Endothelial cell of umbilical vein (primary cell): ENCODE measurements around the gene GPATCH1. TPM values are rescaled to one million over a fixed set of nuclear protein-coding genes. Genes with fewer than 3 reads are reported as not detected.

Experiments
- BruUV-seq: library from RNA; stranded (reverse); fragments of 400-500 nt; replicated peaks from 2 replicates; lab custom pipeline; 2021; lab: Mats Ljungman, UMichigan
- CTCF ChIA-PET: fragments of 300-600, 350-600 bp; sonication (Branson Sonifier 250); formaldehyde crosslinking; loops from one replicate; lab custom pipeline; 2021; ENCODE audit warnings: antibody characterized with exemption, inconsistent platforms; lab: Charles Lee
- POLR2A ChIA-PET: fragments of 300-600, 350-600 bp; sonication (Branson Sonifier 250); formaldehyde crosslinking; loops from one replicate; lab custom pipeline; 2021; ENCODE audit warnings: antibody characterized with exemption, inconsistent platforms; lab: Charles Lee
- DNase-seq: peaks from one replicate; pipeline ENCODE4 v3.0.0-alpha.2; 2011; ENCODE audit warnings: low read depth, low spot score
- FAIRE-seq: peaks from 2 replicates; lab custom pipeline; 2011; peaks lifted over from hg19 to GRCh38; lab: Jason Lieb, UNC
- H2AFZ ChIP-seq: 2 replicates; pipeline ENCODE4 v1.6.0; 2012; ENCODE audit warnings: low read depth, low read length, control low read depth, inconsistent platforms
- H3K27ac ChIP-seq: 2 replicates; pipeline ENCODE4 v1.5.1; 2011; ENCODE audit warnings: low read depth, mild to moderate bottlenecking, control low read depth, low read length, moderate library complexity; ENCODE audit not compliant: insufficient read depth
- H3K27me3 ChIP-seq, 2 experiments: 2 replicates each; pipeline versions ENCODE4 v1.6.0 to v1.6.1; 2011; ENCODE audit warnings: low read length in 2 of 2, mixed read lengths in 1 of 2; ENCODE audit not compliant: control insufficient read depth in 2 of 2, insufficient read depth in 2 of 2
- H3K36me3 ChIP-seq, 2 experiments: 2 replicates in 1 of 2; 3 replicates in 1 of 2; pipeline ENCODE4 v1.5.1; 2011; ENCODE audit warnings: low read length in 2 of 2, mild to moderate bottlenecking in 1 of 2, moderate library complexity in 1 of 2; ENCODE audit not compliant: control insufficient read depth in 2 of 2, insufficient read depth in 2 of 2; ENCODE audit errors: extremely low read depth in 1 of 2
- H3K4me1 ChIP-seq: 3 replicates; pipeline ENCODE4 v1.5.1; 2011; ENCODE audit warnings: mild to moderate bottlenecking, low read length; ENCODE audit not compliant: control insufficient read depth, insufficient read depth; ENCODE audit errors: extremely low read depth
- H3K4me2 ChIP-seq: 2 replicates; pipeline ENCODE4 v1.6.1; 2011; ENCODE audit warnings: low read length, control low read depth, mixed read lengths; ENCODE audit not compliant: insufficient read depth
- H3K4me3 ChIP-seq, 3 experiments: fragments of 200-600 bp in 1 of 3; sonication (generic), shearing (Covaris generic) in 1 of 3; replicated peaks in 1 of 3; 2 replicates each; pipeline ENCODE4 v1.5.1; 2011 to 2016; ENCODE audit warnings: control low read depth in 3 of 3, low read length in 3 of 3, mild to moderate bottlenecking in 2 of 3, inconsistent platforms in 1 of 3, low read depth in 1 of 3, moderate library complexity in 1 of 3; ENCODE audit not compliant: insufficient read depth in 1 of 3
- H3K79me2 ChIP-seq: 2 replicates; pipeline ENCODE4 v1.6.0; 2012; ENCODE audit warnings: low read length, inconsistent platforms; ENCODE audit not compliant: control insufficient read depth, insufficient read depth
- H3K9ac ChIP-seq: replicated peaks from 2 replicates; pipeline ENCODE3; 2011; ENCODE audit warnings: low read length, control low read depth; ENCODE audit not compliant: insufficient read depth; ENCODE audit errors: extremely low read depth
- H3K9me1 ChIP-seq: replicated peaks from 3 replicates; pipeline ENCODE4 v1.6.0; 2011; ENCODE audit warnings: mild to moderate bottlenecking, low read length; ENCODE audit not compliant: control insufficient read depth, insufficient read depth; ENCODE audit errors: extremely low read depth
- H3K9me3 ChIP-seq: replicated peaks from 2 replicates; pipeline ENCODE4 v1.5.1; 2012; ENCODE audit warnings: low read length, inconsistent platforms; ENCODE audit not compliant: control insufficient read depth, insufficient read depth
- H4K20me1 ChIP-seq: replicated peaks from 2 replicates; pipeline ENCODE3; 2011; ENCODE audit warnings: mild to moderate bottlenecking, low read length; ENCODE audit not compliant: control insufficient read depth, insufficient read depth; ENCODE audit errors: extremely low read depth
- EZH2 ChIP-seq: IDR thresholded peaks from 2 replicates; pipeline ENCODE4 v1.6.1; 2012; ENCODE audit warnings: borderline replicate concordance, low read depth, mild to moderate bottlenecking, moderate library complexity, low read length, inconsistent platforms; ENCODE audit not compliant: severe bottlenecking
- FOS ChIP-seq: IDR thresholded peaks from 2 replicates; pipeline ENCODE4 v1.6.1; 2011; ENCODE audit warnings: mild to moderate bottlenecking, low read length, moderate library complexity, borderline replicate concordance; ENCODE audit not compliant: insufficient read depth
- GATA2 ChIP-seq: IDR thresholded peaks from 2 replicates; pipeline ENCODE4 v1.7.0; 2011; ENCODE audit warnings: low read depth, mild to moderate bottlenecking, moderate library complexity, mixed read lengths, low read length; ENCODE audit not compliant: insufficient read length, insufficient read depth
- JUN ChIP-seq: IDR thresholded peaks from 2 replicates; pipeline ENCODE4 v1.6.1; 2011; ENCODE audit warnings: borderline replicate concordance, low read depth; ENCODE audit not compliant: insufficient read length, insufficient read depth
- MYC ChIP-seq: IDR thresholded peaks from one replicate; pipeline ENCODE4 v1.6.1; 2011; ENCODE audit warnings: mild to moderate bottlenecking, low read depth, low read length
- POLR2A ChIP-seq: IDR thresholded peaks from 2 replicates; pipeline ENCODE4 v1.6.1; 2012; ENCODE audit warnings: low read depth, mild to moderate bottlenecking, control low read depth, low read length
- POLR2AphosphoS5 ChIP-seq: IDR thresholded peaks from 2 replicates; pipeline ENCODE4 v1.6.1; 2012; ENCODE audit warnings: low read depth, mild to moderate bottlenecking, control low read depth, low read length, moderate library complexity; ENCODE audit not compliant: insufficient read depth
- dilution Hi-C: fragments of 300-500 bp; cut with MboI; formaldehyde crosslinking; loops from one replicate; pipeline ENCODE4 v1.15.0; 2019; ENCODE audit warnings: low sequenced_read_pairs; ENCODE audit not compliant: extremely low pct_ligation_motif_present
- intact Hi-C: fragments of 100-400 bp; cut with micrococcal nuclease; formaldehyde crosslinking; loops from one replicate; pipeline ENCODE4 v1.10.0; 2022
- polyA plus RNA-seq, 4 experiments: library from polyadenylated mRNA; depleted of rRNA in 3 of 4; stranded (reverse) in 3 of 4; unstranded in 1 of 4; fragments of >200 nt; gene quantifications; 2 replicates each; pipeline versions ENCODE4 v1.2.1 to v1.2.3, GENCODE V29; 2011 to 2012; ENCODE audit warnings: missing spikeins in 1 of 4
- total RNA-seq: library from RNA; stranded (reverse); gene quantifications from 2 replicates; pipeline ENCODE4 v1.2.3, GENCODE V29; 2021
- TF ChIP-seq, protein P1 (sequence below): IDR thresholded peaks from 2 replicates; pipeline ENCODE4 v1.6.1; 2011; ENCODE audit not compliant: insufficient read depth, insufficient read length
- TF ChIP-seq, protein P2 (sequence below), 2 donors: IDR thresholded peaks; 1 replicate in 1 of 2; 2 replicates in 1 of 2; pipeline ENCODE4 v1.5.1; 2011; ENCODE audit warnings: low read length in 2 of 2, mild to moderate bottlenecking in 2 of 2, moderate library complexity in 2 of 2, control low read depth in 1 of 2, inconsistent platforms in 1 of 2, low read depth in 1 of 2; ENCODE audit not compliant: insufficient read depth in 1 of 2; ENCODE audit errors: extremely low read depth in 1 of 2

Gene GPATCH1
- total and polyA plus RNA-seq, 2 donors (not counting 3 experiments of a cell fraction or from before 2014, with no cell fraction given), result 4.5 to 9.2 TPM

DNA sequence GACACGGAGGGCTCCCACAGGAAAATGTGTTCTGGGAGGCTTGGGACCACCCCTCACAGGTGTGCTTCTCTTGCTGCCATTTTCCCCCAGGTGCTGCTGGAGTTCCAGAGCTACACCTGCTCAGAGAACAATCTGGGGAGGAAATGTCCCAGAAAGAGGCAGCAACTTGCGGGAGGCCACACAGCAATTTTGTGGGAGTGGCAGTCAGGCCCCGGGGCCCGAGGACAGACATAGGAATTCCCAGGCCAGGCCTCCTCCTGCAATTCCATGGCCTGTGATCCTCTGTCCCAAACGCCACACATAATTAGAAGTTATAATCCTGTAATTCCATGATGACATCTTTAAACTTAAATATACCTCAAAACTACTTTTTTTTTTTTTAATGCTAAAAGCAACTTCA lies 18.1 kb upstream of the GPATCH1 start:
- H3K27ac ChIP-seq, result no peak overlapping the region
- ChIA-PET POLR2A (no interaction called here), CTCF (no interaction called here)
- no peaks in the 10 kb centered on the region for H3K9me3 ChIP-seq
- no peak overlapping the region for H3K4me2 ChIP-seq
- H3K36me3 ChIP-seq, result no peaks in the 10 kb centered on the region
- H3K4me1 ChIP-seq, result no peaks in the 10 kb centered on the region
- H3K9me1 ChIP-seq, result no peaks in the 10 kb centered on the region
- no peaks in the 10 kb centered on the region for H3K79me2 ChIP-seq
- DNase-seq (no peak), FAIRE-seq (no peak)
- no peak overlapping the region for H3K4me3 ChIP-seq
- peaks cover 5 to 16% of the 10 kb centered on the region in 2 experiments for H3K27me3 ChIP-seq
- TF ChIP-seq GATA2 (no peak), POLR2A (no peak), FOS (no peak), MYC (no peak), EZH2 (no peak), POLR2AphosphoS5 (no peak), JUN (no peak)
- TF ChIP-seq, protein P1, sequence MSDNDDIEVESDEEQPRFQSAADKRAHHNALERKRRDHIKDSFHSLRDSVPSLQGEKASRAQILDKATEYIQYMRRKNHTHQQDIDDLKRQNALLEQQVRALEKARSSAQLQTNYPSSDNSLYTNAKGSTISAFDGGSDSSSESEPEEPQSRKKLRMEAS, result no peak
- TF ChIP-seq, protein P2, sequence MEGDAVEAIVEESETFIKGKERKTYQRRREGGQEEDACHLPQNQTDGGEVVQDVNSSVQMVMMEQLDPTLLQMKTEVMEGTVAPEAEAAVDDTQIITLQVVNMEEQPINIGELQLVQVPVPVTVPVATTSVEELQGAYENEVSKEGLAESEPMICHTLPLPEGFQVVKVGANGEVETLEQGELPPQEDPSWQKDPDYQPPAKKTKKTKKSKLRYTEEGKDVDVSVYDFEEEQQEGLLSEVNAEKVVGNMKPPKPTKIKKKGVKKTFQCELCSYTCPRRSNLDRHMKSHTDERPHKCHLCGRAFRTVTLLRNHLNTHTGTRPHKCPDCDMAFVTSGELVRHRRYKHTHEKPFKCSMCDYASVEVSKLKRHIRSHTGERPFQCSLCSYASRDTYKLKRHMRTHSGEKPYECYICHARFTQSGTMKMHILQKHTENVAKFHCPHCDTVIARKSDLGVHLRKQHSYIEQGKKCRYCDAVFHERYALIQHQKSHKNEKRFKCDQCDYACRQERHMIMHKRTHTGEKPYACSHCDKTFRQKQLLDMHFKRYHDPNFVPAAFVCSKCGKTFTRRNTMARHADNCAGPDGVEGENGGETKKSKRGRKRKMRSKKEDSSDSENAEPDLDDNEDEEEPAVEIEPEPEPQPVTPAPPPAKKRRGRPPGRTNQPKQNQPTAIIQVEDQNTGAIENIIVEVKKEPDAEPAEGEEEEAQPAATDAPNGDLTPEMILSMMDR (IDR thresholded peaks at IDR 0.05; ENCODE audit: extremely low read depth in 1 of 2, insufficient read depth in 1 of 2, low read depth in 1 of 2, low read length in 2 of 2), result no peak
- dilution Hi-C loops (no loop called here), intact Hi-C loops (no loop called here)
- no peak overlapping the region for H3K9ac ChIP-seq
- BruUV-seq, result no TSS peak
- no peak overlapping the region for H2AFZ ChIP-seq
- H4K20me1 ChIP-seq, result no peaks in the 10 kb centered on the region
